ENCODE data around the gene ADPRHL1. TPM values are rescaled to one million over a fixed set of nuclear protein-coding genes. Genes with fewer than 3 reads are reported as not detected.
"Not testable (repeated sequence)": the region's sequence is repeated elsewhere in the genome, so short reads cannot be mapped to it uniquely, and the experiment has no call there.

ADPRHL1 gene
- total RNA-seq, 1 donor from 2014 or later, result 0.62 TPM

DNA sequence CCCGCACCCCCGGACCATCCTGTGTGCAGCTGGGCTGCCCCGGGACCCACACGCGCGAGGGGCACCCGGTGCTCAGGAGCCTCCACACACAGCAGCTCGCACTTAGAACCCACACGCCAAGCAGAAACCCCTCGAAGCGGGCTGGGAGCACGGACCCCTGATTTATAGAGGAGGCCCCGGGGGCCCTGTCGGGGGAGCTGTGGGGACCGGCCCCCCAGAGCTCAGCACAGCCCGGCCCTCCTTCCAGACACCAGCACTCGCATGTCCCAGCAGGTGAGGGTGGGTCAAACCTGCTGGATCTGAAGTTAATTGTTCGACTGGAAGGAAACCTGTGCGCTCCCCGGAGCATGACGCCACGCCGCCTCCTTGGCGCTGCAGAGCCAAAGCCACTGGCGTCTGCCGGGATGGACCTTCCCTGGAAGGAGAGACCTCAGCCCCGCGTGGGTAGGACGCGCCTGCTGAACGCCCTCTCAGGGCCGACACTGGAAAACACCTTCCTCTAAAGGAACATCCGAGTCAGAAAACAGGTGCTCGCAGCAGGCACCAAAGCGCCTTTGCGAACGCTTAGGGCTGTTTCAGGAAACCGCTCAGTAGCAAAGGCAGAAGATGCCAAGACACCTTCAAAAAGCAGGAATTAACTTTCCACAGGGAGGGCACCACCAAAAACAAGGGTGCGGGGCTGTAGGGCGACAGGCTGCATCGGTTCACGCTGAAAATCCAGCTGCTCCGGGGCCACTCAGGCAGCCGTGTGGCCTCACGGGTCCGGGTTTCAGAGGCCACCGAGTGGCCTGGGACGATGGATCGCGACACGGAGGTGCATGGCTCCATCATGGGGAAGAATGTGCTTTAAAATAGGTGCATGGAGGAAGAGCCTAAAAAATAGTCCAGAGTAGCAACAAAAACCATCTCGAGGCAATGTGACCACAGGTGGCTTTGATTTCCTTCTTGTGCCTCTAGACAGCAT, 51.6 kb downstream of the ADPRHL1 start:
- DNase-seq, result no peak

DNA sequence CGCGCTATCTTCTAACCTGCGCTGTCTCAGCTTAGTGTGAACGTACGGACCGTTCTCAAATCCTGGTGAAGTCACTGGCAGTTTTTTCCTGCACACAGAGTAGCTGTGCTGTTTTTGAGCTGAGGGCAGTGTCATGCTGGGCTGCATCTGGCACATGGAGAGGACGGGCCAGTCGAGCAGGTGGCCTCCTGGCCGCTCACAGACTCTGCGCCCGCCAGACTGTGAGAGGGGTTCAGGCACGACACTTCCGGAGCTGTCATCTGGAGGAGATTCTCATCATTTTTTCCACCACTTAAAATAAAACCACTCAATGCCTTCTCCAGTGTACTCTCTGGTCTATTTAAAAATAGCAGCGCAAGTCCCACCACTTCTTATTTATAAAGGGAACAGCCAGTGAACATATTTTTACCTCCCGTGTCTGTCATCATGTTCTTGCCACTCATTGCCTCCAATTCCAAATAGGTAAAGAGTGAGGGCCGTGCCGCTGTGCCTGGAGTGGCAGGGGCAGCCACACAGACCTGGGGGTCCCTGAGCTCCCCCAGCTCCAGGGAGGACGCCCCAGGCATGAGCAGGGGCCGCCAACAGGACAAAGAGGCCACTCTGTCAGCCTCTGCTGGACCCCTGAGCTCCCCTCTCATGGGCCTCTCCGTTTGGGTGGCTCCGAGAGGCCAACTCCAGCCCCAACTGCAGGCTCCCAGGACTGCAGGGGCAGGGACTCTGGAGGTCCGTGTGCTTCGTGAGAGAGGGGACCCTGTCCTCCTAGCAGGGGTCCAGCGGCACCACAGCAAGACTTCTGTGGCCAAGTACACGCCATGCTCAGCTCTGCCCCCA, 52.5 kb downstream of the ADPRHL1 start:
- DNase-seq, result no peak

- DNase-seq, result no peak
These were observed 53.5 kb downstream of the ADPRHL1 start for GRCh38 chr13:113399755-113400149.

DNA sequence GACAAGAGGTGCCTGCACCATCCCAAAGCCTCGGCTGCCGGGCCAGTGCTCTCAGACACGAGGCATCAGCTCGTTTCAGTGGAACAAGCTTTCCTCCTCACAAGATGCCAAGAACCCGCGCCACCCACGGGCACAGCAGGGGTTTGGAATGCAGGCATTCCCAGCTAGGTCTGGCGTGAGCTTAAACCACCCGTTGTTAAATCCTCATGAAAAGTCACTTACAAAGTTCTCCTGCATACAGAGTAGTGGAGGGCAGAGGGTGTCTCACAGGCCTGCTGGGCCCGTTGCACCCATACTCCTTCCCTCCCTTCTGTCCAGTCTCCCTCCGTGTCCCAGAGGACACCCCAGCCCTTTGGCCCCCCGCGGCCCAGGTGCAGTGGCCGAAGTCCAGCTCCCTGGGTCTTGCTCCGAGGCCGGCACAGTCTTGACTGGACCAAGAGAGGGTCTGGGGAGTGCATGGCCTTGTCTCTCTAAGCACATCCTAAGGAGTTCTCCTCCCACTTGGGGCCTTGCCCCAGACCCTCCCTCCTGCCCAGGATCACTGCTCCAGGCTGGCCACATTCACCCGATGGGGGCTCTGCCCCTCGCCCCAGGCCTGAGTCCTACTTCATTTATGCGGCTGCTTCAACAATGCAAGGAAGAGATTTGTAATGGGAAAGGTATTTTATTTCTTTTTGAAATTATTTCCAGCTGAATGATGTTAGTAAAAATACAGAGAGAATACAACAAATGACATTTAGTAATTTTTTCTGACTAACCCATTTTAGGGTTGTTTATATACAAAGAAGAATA, 54.1 kb downstream of the ADPRHL1 start:
- peak; percentile 16 for DNase-seq

- no peak for DNase-seq
These were observed 55.5 kb downstream of the ADPRHL1 start for GRCh38 chr13:113397608-113398425.

DNA sequence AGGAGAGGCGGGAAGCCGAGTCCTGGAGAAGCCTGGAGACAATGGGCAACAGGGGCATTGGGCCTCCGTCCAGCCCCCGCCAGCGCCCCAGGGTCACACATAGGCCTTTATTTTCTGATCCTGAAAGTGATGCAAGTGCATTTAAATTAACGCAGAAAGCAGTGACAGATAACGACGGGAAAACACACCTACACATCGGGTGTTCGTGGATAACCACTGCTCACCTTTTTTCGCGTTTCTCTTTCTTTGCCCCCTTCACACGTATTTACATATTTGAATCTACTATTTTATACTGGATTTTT, 59.0 kb downstream of the ADPRHL1 start:
- no peak for DNase-seq

DNA sequence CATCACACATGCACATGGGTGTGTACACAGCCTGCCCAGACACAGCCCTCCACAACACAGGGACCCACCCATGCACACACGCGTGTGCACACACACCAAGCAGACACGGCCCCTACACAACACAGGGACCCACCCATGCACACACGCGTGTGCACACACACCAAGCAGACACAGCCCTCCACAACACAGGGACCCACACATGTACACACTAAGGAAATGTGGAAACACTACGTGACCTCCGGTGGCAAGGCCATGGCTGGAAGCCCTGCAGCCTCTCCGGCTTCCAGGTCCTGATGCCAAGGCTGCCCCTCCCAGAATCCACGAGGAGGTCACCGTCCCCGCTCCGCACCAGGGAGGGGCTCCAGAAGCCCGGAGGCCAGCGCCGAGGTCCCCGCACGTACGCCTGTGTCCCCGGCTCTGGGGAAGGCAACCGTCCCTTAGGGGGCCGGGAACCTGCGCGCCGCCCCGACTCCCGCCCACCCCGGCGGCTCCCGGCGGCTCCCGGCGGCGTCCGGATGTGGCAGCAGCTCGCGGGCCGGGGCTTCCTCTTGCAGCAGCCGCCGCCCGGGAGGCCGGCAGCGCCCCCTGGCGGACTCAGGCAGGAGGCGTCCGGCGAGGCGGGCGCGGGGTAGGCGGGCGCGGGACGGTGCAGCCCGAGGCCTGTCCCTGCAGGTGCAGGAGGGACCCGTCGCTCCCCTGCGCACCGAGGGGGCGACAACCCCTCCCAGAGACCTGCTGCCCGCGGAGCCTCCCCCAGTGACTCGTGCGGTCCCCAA, 59.5 kb downstream of the ADPRHL1 start:
- DNase-seq, result peak; percentile 72

DNA sequence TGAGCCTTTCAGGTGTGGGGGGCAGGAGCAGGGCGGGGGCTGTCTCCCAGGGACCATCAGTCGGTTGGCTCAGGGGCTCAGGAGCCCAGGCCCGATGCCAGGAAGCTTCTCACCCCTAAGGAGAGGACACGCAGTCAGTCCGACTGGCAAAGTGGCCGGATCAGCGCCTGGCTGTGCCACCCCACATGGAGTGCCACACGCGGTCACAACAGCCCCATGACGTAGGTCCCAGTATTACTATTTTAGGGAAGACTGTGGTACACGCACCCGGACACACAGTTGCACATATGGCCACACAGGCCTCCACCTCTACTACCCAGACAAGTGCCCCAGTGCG, 60.1 kb downstream of the ADPRHL1 start:
- no peak for DNase-seq

DNA sequence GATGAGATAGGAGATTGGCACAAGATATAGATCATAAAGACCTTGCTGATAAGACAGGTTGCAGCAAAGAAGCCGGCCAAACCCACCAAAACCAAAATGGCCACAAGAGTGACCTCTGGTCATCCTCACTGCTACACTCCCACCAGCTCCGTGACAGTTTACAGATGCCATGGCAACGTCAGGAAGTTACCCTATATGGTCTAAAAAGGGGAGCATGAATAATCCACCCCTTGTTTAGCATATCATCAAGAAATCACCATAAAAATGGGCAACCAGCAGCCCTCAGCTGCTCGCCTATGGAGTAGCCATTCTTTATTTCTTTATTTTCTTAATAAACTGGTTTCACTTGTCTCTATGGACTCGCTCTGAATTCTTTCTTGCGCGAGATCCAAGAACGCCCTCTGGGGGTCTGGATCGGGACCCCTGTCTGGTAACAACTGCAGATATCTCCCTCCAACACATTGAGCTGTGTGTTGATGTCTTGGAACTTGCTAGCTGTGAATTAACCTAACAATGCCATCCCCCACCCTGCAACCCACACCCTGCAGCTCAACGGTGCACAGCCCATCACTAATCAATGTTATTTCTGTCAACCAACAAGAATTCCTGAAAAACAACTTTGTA, 62.3 kb downstream of the ADPRHL1 start:
- no peak for DNase-seq

DNA sequence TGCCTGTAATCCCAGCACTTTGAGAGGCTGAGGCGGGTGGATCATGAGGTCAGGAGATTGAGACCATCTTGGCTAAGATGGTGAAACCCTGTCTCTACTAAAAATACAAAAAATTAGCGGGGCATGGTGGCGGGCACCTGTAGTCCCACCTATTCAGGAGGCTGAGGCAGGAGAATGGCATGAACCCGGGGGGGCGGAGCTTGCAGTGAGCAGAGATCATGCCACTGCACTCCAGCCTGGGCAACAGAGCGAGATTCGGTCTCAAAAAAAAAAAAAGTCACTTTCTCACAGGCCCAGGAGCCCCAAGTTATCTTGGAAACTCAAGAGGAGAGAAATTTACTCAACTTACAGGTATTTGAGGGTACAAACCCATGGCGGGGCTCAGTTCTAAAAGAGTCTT, 63.7 kb downstream of the ADPRHL1 start:
- not testable (repeated sequence) for DNase-seq

- no peak for DNase-seq
These were observed 65.9 kb downstream of the ADPRHL1 start for GRCh38 chr13:113387396-113387795.

GRCh38 chr13:113383089-113383488, 70.2 kb downstream of the ADPRHL1 start:
- DNase-seq, result no peak

GRCh38 chr13:113382542-113382941, 70.7 kb downstream of the ADPRHL1 start:
- not testable (repeated sequence) for DNase-seq

- no peak for DNase-seq
These were observed 74.5 kb downstream of the ADPRHL1 start for GRCh38 chr13:113378825-113379224.

- no peak for DNase-seq
These were observed 78.6 kb downstream of the ADPRHL1 start for GRCh38 chr13:113374511-113375175.

DNA sequence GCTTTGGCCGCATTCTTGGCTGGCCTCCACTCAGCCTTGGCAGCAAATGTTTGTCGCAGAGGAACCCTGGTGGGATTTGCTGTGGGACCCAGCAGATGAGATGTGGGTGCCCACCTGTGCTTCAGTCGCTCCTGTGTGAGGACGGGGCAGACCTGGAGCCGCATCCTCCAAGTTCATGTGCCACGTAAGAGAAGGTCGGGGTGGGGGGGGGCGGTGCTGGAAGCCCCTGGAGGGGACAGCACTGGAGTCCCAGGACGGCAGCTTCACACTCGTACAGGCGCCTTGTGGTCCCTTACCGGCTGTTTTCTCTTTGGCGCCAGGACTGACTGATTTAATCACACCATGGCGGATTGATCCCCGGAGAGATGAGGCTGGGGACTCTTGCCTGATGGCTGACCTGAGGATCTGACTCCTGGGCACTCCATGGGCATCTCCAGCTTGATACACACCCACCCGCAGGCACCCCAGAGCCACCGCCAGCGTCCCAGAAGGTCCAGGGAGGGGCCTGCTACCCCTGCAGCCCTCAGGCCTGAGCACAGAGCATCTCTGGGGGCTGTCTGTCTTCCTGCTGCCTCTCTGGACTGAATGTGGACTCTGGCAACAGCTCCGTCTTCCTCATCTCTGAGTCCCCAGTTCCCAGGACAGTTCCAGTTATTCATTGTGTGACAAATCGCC, 79.3 kb downstream of the ADPRHL1 start:
- DNase-seq, result no peak

DNA sequence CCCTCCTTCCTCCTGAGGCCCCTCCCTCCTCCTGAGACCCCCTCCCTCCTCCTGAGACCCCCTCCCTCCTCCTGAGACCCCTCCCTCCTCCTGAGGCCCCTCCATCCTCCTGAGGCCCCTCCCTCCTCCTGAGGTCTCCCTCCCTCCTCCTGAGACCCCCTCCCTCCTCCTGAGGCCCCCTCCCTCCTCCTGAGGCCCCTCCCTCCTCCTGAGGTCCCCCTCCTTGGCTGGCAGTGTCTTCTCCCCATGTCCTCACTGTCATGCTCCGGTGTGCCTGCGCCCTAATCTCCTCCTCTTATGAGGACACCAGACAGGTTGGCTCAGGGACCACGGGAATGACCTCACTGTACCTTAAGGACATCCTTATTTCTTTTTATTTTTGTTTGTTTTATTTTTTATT, 81.6 kb downstream of the ADPRHL1 start:
- DNase-seq, result not testable (repeated sequence)

- DNase-seq, result no peak
These were observed 82.2 kb downstream of the ADPRHL1 start for GRCh38 chr13:113371061-113371460.

DNA sequence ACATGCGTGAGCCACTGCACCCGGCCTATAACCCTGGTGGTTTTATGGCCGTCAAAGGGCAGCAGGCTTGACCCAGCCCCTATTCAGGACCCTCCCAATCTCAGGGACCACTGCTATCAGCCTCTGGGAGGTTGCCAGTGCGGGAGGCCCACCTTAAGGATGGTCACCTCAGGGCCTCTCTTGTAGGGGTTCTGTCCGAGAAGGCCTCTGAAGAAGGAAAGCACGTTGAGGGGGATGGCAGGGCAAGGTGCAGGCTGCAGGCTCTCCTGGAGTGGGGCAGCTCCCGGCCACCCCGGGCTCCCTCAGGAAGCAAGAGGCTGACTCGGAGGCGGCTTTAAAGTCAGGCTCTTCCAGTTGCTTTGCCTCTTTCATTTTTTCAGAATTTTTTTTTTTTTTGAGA, 83.4 kb downstream of the ADPRHL1 start:
- no peak for DNase-seq

All from occipital lobe (tissue), 2 donors.